WI38 (cell line): Measurements from ENCODE around the gene KDM5C.

Experiments used
- H3K4me3 ChIP-seq: 2 replicates; pipeline ENCODE4 v1.5.1; 2011; ENCODE audit warnings: low read depth, mild to moderate bottlenecking, control low read depth, low read length
- TF ChIP-seq, protein P1 (sequence below): IDR thresholded peaks from 2 replicates; pipeline ENCODE4 v1.5.1; 2012; ENCODE audit warnings: low read depth, mild to moderate bottlenecking, control low read depth, low read length

The KDM5C gene

DNA sequence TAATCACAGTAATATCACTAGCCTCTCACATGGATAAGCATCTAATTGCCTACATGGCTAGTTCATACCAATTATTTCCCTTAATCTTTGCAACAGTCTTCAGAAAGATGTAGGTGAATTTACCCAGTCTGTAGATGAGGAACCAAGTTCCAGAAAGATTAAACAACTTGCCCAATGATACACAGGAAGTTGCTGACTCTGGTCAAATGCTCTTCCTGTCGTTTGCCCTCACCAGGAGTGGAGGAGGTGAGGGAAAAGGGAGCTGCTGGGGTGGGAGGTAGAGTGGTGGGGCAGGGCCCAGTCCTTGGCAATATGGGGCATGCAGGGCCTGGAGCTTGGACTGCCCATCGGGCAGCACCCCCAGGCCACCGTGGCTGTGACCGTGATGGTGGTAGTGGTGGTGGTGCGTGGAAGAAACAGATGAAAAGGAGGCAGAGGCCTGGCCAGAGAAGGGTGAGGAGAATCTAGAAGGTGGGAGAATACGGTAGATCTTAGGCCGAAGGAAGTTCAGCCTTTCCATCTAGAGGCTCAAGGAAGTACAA, 2.3 kb upstream of the KDM5C start:
- no peak overlapping the region for H3K4me3 ChIP-seq
- TF ChIP-seq, protein P1, sequence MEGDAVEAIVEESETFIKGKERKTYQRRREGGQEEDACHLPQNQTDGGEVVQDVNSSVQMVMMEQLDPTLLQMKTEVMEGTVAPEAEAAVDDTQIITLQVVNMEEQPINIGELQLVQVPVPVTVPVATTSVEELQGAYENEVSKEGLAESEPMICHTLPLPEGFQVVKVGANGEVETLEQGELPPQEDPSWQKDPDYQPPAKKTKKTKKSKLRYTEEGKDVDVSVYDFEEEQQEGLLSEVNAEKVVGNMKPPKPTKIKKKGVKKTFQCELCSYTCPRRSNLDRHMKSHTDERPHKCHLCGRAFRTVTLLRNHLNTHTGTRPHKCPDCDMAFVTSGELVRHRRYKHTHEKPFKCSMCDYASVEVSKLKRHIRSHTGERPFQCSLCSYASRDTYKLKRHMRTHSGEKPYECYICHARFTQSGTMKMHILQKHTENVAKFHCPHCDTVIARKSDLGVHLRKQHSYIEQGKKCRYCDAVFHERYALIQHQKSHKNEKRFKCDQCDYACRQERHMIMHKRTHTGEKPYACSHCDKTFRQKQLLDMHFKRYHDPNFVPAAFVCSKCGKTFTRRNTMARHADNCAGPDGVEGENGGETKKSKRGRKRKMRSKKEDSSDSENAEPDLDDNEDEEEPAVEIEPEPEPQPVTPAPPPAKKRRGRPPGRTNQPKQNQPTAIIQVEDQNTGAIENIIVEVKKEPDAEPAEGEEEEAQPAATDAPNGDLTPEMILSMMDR = no peak

DNA sequence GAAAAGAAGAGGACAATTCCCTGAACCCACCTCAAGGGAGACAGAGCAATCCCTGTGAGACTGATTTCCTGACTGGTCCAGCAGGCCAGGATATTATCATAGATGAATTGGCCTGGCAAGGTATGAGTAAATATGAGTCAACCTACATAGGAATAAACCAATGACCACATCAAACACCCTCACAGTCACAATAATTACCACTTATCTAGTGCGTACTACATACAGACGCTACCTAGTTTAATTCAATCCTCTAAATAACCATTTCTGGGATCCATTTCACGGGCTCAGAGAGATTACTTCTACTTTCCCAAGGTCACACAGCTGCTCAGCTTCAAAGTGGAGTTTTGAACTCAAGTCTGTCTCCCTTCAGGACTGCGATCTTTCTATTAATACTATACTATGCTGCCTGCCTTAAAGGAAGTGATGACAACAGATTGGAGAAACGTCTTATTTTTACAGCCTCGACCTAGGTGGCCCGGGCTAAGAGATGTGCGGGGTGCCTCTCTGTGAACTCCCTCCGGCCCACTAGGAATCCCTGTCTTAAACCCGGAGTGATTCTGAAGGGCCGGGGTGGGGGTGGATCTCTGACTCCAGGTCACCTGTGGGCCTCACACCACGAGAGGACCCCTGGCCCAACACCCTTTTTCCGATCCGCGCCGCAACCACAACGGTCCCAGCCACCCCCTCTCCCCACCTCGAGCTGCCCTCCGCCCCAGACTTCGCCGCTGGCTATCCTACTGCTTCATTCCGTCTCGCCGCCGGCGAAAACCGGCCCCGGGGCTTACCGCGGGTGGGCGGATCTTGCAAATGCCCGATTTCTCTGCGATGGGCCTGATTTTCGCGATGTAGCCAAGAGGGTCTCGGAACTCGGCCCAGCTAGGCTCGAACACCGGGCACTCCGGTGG, 800 bp downstream of the KDM5C start:
- TF ChIP-seq, protein P1 = no peak
- H3K4me3 ChIP-seq = peak overlapping the region; percentile 94

DNA sequence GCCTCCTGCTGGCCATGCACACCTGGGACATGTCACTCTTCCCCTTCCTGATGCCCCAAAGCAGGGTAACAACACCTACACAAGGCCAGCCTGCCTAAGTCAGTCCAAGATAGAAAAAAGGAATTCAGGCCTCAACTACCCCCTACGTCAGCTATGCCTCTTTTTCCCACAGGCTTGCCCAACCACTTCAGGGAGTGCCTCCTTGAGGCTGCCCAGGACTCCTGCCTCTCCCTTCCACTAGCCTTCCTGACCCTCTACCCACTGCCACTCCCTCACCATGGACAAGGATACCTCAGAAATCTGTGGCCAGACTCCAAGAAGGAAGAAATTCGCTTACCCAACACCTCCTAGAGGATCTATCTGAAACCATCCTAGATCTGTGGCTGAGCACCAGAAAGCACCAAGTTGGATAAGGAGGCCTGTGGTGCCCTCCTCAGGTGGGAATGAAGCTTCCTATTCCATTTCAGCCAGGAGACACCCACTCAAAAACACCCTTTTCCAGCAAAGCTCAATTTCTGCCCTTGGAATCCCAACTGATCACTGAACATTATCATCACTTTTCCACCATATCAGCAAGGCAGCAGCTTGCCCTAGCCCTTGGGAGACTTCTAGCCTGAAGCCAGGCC, 1.8 kb downstream of the KDM5C start:
- TF ChIP-seq, protein P1 = no peak
- H3K4me3 ChIP-seq = peak overlapping the region; percentile 94

DNA sequence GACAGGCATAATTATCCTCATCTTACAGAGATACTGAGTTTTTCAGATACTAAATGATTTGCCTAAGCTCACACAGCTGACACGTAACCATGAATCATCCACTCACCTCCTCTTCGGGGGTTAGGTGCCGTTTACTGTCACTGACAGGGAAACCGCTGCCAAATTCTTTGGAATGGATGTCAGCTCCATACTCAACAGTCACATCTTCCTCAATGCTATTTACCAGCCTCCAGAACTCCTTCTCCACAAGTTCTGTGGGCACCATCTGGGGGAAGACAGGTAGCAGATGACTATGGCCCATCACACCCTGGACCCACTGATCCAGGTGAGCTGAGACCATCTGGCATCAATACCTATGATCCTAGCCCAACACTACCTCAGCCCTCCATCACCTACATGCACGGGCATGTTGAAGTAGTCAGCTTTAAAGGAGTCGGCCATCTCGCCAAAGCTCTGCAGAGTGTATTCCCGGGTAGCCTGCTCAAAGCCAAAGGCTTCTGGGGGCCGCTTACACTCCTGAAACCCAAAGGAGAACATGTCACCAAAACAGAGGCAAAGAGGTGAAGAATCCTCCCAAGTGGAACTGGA, 13.5 kb downstream of the KDM5C start:
- no peak overlapping the region for H3K4me3 ChIP-seq
- TF ChIP-seq, protein P1 = no peak

DNA sequence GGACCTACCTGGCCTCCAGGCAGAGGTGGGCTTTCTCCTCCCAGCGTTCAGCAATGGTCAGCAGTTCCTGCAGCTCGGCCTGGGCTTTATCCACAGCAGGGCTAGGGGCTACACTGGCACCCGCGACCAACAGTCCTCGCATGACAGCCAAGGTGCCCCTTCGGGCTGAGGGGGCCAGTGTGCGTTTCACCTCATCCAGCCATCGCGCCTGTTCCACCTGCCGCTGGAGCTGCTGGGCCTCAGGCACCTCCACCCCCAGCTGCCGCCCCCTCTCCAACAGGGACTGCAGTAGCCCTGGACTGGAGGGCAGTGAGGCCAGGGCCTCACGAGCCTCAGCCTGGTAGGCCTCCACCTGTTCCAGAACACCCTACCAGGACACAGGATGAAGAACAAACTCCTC, 28.3 kb downstream of the KDM5C start:
- H3K4me3 ChIP-seq = no peak overlapping the region
- TF ChIP-seq, protein P1 = no peak

DNA sequence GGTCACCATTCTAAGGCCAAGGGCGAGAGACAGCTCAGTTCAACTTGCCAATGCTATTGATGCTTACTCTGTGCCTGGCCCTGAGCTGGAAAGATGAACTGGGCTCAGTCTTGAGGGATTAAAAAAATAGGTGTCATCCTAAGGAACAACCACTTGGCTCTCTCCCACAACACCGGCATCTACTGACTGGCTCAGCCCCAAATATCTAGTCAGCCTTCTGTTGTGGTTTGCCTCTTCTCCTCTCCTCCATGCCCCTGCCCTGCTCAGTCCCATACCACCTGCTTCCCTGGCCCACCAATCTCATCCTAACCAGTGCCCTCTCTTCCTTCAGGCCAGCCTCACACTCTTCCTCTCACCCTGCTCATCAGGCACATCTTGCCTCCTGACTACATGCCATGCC, 29.6 kb downstream of the KDM5C start:
- TF ChIP-seq, protein P1 = no peak
- H3K4me3 ChIP-seq = no peak overlapping the region
